Measurements from ENCODE around the gene ZNF337. TPM values are rescaled to one million over a fixed set of nuclear protein-coding genes. Genes with fewer than 3 reads are reported as not detected.
A peak's percentile ranks its signal among the peaks of the same experiment; 100 is the strongest.

Gene ZNF337
- total and polyA plus RNA-seq, 10 of the 15 experiments (the other 5 are each of a cell fraction or from before 2014, with no cell fraction given): 0.60 to 16.8 (median 9.1) TPM

- peak; percentile 45 to 47; a peak in 2 of 3 replicates for TF ChIP-seq EGR1 (IDR thresholded peaks at IDR 0.05; ENCODE audit: borderline replicate concordance in 1 of 2, low read depth in 2 of 2, low read length in 2 of 2)
- TF ChIP-seq GABPA (IDR thresholded peaks at IDR 0.05; ENCODE audit: low read depth): peak; percentile 80
- peak; percentile 85 for TF ChIP-seq SREBF1 (IDR thresholded peaks at IDR 0.05; ENCODE audit: low read length)
- peak; percentile 100 for TF ChIP-seq IKZF1 (conservative IDR thresholded peaks at IDR 0.05)
Observed at GRCh38 chr20:25696371-25697131, at the start of gene ZNF337 (continued).

GRCh38 chr20:25745738-25746137, 49.1 kb upstream of the ZNF337 start:
- FAIRE-seq (no peak), DNase-seq (ENCODE audit: low read depth, low spot score) (no peak), ATAC-seq (no peak)
- H3K27ac ChIP-seq (ENCODE audit: control insufficient read depth, insufficient read depth): no peak overlapping the region
- WGBS (ENCODE audit: insufficient coverage, insufficient replicate concordance, low lambda C conversion rate, missing lambda C conversion rate): 60% methylated on average over 1 of the region's 1 CpG
- no peak overlapping the region for H2AFZ ChIP-seq (ENCODE audit: control insufficient read depth, low read depth, low read length)
- H3K36me3 ChIP-seq (ENCODE audit: control insufficient read depth in 2 of 2, insufficient read depth in 2 of 2, low read length in 1 of 2): no peaks in the 10 kb centered on the region
- intact Hi-C loops (cut with micrococcal nuclease; ENCODE audit: unreplicated experiment) (no loop called here), in situ Hi-C loops (cut with MboI) (no loop called here)
- POLR2A ChIA-PET: no interaction called here
- no peak overlapping the region for H3K4me3 ChIP-seq
- H3K9ac ChIP-seq (ENCODE audit: control insufficient read depth, insufficient read depth, low read length): no peak overlapping the region
- no peaks in the 10 kb centered on the region for H3K4me1 ChIP-seq (ENCODE audit: control insufficient read depth, insufficient read depth, low read length)
- no peaks in the 10 kb centered on the region for H4K20me1 ChIP-seq (ENCODE audit: control insufficient read depth, insufficient read depth)
- no peaks in the 10 kb centered on the region for H3K27me3 ChIP-seq (replicated peaks in 1 of 2; ENCODE audit: control insufficient read depth in 2 of 2, insufficient read depth in 2 of 2, low read length in 1 of 2)
- no peaks in the 10 kb centered on the region for H3K9me3 ChIP-seq (replicated peaks; ENCODE audit: control insufficient read depth, insufficient read depth, low read length)
- SMC1A ChIA-PET (ENCODE audit: uncharacterized antibody, unreplicated experiment): no interaction called here
- no peaks in the 10 kb centered on the region for H3K79me2 ChIP-seq (ENCODE audit: control insufficient read depth, insufficient read depth, low read length)
- RAD21 ChIA-PET (ENCODE audit: unreplicated experiment): no interaction called here
- TF ChIP-seq IKZF1 (conservative IDR thresholded peaks at IDR 0.05): no peak
- TF ChIP-seq ZNF384 (IDR thresholded peaks at IDR 0.05; ENCODE audit: borderline replicate concordance, low read depth, low read length): no peak
- TF ChIP-seq DPF2 (IDR thresholded peaks at IDR 0.05): no peak
- TF ChIP-seq JUND (IDR thresholded peaks at IDR 0.05; ENCODE audit: low read depth, low read length): no peak
- no peak for TF ChIP-seq LARP7 (IDR thresholded peaks at IDR 0.05)
- TF ChIP-seq, protein P1, sequence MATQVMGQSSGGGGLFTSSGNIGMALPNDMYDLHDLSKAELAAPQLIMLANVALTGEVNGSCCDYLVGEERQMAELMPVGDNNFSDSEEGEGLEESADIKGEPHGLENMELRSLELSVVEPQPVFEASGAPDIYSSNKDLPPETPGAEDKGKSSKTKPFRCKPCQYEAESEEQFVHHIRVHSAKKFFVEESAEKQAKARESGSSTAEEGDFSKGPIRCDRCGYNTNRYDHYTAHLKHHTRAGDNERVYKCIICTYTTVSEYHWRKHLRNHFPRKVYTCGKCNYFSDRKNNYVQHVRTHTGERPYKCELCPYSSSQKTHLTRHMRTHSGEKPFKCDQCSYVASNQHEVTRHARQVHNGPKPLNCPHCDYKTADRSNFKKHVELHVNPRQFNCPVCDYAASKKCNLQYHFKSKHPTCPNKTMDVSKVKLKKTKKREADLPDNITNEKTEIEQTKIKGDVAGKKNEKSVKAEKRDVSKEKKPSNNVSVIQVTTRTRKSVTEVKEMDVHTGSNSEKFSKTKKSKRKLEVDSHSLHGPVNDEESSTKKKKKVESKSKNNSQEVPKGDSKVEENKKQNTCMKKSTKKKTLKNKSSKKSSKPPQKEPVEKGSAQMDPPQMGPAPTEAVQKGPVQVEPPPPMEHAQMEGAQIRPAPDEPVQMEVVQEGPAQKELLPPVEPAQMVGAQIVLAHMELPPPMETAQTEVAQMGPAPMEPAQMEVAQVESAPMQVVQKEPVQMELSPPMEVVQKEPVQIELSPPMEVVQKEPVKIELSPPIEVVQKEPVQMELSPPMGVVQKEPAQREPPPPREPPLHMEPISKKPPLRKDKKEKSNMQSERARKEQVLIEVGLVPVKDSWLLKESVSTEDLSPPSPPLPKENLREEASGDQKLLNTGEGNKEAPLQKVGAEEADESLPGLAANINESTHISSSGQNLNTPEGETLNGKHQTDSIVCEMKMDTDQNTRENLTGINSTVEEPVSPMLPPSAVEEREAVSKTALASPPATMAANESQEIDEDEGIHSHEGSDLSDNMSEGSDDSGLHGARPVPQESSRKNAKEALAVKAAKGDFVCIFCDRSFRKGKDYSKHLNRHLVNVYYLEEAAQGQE (IDR thresholded peaks at IDR 0.05; ENCODE audit: low read depth, low read length): no peak
- no peak for TF ChIP-seq SMAD1 (IDR thresholded peaks at IDR 0.05; ENCODE audit: low read depth, partially characterized antibody)
- TF ChIP-seq IKZF2 (IDR thresholded peaks at IDR 0.05): no peak
- TF ChIP-seq HDGF (IDR thresholded peaks at IDR 0.05): no peak
- TF ChIP-seq CREM (IDR thresholded peaks at IDR 0.05; ENCODE audit: low read depth): no peak
- no peak for TF ChIP-seq CHD1 (IDR thresholded peaks at IDR 0.05; ENCODE audit: low read depth, low read length)
- no peak for TF ChIP-seq MTA3 (IDR thresholded peaks at IDR 0.05; ENCODE audit: borderline replicate concordance, low read length)
- TF ChIP-seq SMAD5 (IDR thresholded peaks at IDR 0.05; ENCODE audit: low read depth): no peak
- no TSS peak for BruUV-seq (replicated peaks)
- CTCF ChIA-PET: no interaction called here
- H3K4me2 ChIP-seq (ENCODE audit: control insufficient read depth, insufficient read depth): no peak overlapping the region
